Glomerular endothelial cell (primary cell): ENCODE data around the gene CCL22. TPM values are rescaled to one million over a fixed set of nuclear protein-coding genes. Genes with fewer than 3 reads are reported as not detected.

Experiments
- total RNA-seq: library from RNA; depleted of rRNA; stranded (reverse); fragments of >200 nt; gene quantifications from 2 replicates; pipeline ENCODE4 v1.2.3, GENCODE V29; 2015

Gene CCL22
- total RNA-seq, 1 donor from 2014 or later, result not detected

Other genes starting within 250 kb of the CCL22 start
- 52.3 and 59.0 TPM in 2 replicates for gene PSME3IP1, start 172.7 kb upstream of the CCL22 start, total RNA-seq
- gene RSPRY1, start 172.5 kb upstream of the CCL22 start, total RNA-seq, result 36.8 and 47.1 TPM in 2 replicates
- 103 and 116 TPM in 2 replicates for gene ARL2BP, start 113.5 kb upstream of the CCL22 start, total RNA-seq
- 3.5 and 15.9 TPM in 2 replicates for gene PLLP, start 74.1 kb upstream of the CCL22 start, total RNA-seq
- gene CX3CL1, start 13.7 kb downstream of the CCL22 start, total RNA-seq, result 13.3 and 58.0 TPM in 2 replicates
- gene CCL17, start 46.0 kb downstream of the CCL22 start, total RNA-seq, result not detected in 2 replicates
- gene CIAPIN1, start 88.6 kb downstream of the CCL22 start, total RNA-seq, result 51.0 and 53.5 TPM in 2 replicates
- 27.8 and 41.7 TPM in 2 replicates for gene COQ9, start 88.7 kb downstream of the CCL22 start, total RNA-seq
- gene POLR2C, start 103.9 kb downstream of the CCL22 start, total RNA-seq, result 87.5 and 99.6 TPM in 2 replicates
- 12.7 and 19.3 TPM in 2 replicates for gene DOK4, start 127.7 kb downstream of the CCL22 start, total RNA-seq
- gene CCDC102A, start 177.8 kb downstream of the CCL22 start, total RNA-seq, result 22.6 and 25.1 TPM in 2 replicates
- gene ADGRG5, start 183.9 kb downstream of the CCL22 start, total RNA-seq, result not detected in 2 replicates